HPDE6-E6E7 (cell line): ENCODE measurements around the gene E2F2.

Experiments used
- DNase-seq: peaks from one replicate; pipeline ENCODE4 v3.0.0; 2011; ENCODE audit warnings: missing footprints; ENCODE audit errors: extremely low spot score

Gene E2F2

GRCh38 chr1:23462766-23463165, 68.3 kb downstream of the E2F2 start:
- no peak for DNase-seq

- DNase-seq = no peak
These were observed 70.0 kb downstream of the E2F2 start for GRCh38 chr1:23461050-23461449.

- DNase-seq = no peak
These were observed 70.5 kb downstream of the E2F2 start for GRCh38 chr1:23460519-23460918.

GRCh38 chr1:23459338-23459757, 71.7 kb downstream of the E2F2 start:
- no peak for DNase-seq
